OCI-LY3 (cell line): ENCODE results near the gene TRIM67.

Source experiments
- CTCF ChIP-seq: fragments of 200-600, 300-600 bp; sonication (generic); IDR thresholded peaks from 2 replicates; pipeline ENCODE4 v1.5.1; 2014; ENCODE audit warnings: antibody characterized with exemption, low read length, low read depth
- EZH2phosphoT487 ChIP-seq: fragments of 200-600 bp; shearing (Covaris generic); IDR thresholded peaks from 2 replicates; pipeline ENCODE4 v1.6.1; 2018; ENCODE audit warnings: antibody characterized with exemption, mixed run types, low read depth

- no peak for TF ChIP-seq CTCF
- no peak for TF ChIP-seq EZH2phosphoT487
These were observed 41.6 kb downstream of the TRIM67 start for GRCh38 chr1:231203259-231204057.
